DMS53 treated with DMSO at 0.1 percent for 48 hours (cell line): ENCODE measurements around the gene NT5M.
"Not testable (repeated sequence)": the region's sequence is repeated elsewhere in the genome, so short reads cannot be mapped to it uniquely, and the experiment has no call there.

Experiments used
- DNase-seq: peaks from one replicate; lab custom pipeline; 2025; ENCODE audit not compliant: unreplicated experiment; lab: John Stamatoyannopoulos, UW

NT5M gene

DNA sequence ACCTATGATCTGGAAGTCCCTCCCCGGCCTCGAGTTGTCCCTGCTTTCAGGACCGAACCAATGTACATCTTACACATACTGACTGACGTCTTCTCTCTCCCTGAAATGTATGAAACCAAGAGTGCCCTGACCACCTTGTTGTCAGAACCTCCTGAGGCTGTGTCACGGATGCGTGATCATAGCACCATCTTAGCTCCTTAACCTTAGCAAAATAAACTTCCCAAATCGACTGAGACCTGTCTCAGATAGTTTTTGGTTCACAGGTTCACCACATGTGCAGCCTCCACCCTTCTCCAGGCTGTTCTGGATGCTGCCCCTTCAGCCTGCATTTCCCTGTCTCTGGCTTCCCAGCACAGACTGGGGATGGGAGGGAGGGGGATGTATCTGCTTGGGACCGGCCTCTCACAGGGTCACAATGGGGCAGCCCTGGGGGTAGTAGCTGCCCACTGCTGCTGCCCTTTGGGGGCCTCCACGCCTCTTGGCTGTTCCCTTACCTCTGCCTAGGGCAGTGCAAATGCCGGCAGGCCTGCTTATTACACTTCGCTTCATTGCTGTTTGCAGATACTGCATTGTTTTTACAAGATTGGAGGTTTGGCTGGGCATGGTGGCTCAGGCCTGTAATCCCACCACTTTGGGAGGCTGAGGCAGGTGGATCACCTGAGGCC lies 69.8 kb downstream of the NT5M start:
- no peak for DNase-seq

DNA sequence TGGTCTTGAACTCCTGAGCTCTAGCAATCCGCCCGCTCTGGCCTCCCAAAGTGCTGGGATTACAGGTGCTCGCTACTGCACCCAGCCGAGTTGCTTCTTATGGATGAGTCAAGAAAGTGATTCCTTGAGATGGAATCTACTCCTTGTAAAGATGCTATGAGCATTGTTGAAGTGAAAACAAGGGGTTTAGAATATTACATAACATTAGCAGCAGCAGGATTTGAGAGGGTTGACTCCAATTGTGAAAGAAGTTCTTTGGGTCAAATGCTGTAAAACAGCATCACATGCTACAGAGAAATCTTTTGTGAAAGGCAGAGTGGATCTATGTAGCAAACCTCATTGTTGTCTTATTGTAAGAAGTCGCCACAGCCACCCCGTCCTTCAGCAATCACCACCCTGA lies 72.7 kb downstream of the NT5M start:
- no peak for DNase-seq

DNA sequence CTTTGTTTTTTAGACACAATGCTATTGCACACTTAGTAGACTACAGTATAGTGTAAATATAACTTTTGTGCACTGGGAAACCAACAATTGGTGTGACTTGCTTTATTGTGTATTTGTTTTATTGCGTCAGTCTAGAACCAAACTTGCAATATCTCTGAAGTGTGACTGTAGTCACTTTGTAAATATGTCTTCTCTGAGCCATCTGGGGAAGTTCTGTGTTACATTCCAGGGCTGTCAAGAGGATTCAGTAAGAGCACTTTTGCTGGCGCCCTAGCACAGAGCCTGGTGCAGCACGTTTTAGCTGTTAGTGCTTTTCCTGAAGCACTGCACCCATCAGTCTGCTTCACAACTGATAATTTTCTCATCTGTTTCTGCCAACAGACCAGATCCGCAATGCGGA lies 73.2 kb downstream of the NT5M start:
- DNase-seq, result peak; percentile 45

DNA sequence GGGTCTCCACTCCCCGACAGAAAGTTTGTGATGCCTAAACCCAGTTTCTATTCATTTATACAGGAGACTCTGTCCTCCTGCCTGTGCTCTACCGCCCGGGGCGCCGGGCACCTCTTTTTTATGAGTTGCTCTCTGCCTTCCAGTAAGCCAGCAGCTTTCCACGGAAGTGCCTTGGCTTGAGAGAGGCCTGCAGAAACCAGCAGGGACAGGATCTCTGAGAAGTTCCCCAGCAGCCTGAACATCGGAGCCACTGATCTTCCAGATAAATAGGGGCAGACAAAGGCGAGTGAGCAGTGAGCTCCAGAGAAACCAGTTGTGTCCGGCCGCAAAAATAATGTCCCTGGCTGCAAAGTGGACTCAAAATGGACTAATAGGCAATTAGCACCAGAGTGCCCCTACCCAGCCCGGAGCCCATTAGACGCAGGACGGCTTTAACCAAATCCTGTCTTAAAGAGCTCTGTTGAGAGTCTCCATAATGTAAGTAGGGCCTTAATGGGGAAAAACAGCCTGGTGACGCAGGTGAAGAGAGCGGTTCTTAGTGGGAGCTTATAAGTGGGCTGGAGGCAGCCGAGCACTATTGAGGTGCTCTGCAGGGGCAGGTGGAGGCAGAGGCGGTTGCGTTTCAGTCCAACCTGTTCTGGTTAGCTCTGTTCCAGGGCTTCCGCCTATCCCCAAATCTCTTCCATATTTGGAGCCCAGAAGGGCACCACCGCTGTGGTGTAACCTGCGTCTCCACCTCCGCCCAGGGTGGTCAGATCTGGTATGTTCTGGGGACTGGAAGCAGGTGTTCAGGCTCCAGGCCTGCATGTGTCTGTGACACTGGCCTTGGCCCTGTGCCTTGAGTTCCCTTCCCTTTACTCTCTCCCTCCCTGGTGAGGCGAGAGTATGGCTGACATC lies 74.1 kb downstream of the NT5M start:
- no peak for DNase-seq

DNA sequence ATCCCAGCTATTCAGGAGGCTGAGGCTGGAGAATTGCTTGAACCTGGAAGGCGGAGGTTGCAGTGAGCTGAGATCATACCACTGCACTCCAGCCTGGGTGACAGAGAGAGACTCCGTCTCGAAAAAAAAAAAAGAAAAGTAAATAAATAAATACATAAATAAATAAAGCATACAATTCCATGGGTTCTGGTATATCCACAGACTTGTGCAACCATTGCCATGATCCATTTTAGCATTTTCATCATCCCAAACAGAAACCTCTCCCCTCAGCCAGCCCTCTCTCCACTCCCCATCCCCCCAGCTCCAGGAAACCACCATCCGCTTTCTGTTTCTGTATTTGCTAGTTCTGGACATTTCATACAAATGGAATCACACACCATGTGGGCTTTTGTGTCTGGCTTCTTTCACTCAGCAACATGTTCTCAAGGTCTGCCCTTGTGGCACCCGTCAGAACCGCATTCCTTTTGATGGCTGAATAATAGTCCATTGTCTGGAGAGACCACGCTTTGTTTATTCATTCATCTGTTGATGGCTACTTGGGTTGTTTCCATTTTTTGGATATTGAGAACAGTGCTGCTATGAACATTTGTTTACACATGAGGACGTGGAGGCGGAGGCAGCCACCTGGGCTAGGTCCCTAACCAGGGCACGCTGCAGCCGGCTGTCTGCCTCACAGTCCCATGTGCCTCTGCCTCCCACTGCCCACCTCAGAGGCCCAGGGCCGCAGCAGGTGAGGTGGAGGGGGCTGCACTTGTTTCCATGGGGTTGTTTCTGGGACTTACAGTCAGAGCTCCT lies 76.2 kb downstream of the NT5M start:
- no peak for DNase-seq

DNA sequence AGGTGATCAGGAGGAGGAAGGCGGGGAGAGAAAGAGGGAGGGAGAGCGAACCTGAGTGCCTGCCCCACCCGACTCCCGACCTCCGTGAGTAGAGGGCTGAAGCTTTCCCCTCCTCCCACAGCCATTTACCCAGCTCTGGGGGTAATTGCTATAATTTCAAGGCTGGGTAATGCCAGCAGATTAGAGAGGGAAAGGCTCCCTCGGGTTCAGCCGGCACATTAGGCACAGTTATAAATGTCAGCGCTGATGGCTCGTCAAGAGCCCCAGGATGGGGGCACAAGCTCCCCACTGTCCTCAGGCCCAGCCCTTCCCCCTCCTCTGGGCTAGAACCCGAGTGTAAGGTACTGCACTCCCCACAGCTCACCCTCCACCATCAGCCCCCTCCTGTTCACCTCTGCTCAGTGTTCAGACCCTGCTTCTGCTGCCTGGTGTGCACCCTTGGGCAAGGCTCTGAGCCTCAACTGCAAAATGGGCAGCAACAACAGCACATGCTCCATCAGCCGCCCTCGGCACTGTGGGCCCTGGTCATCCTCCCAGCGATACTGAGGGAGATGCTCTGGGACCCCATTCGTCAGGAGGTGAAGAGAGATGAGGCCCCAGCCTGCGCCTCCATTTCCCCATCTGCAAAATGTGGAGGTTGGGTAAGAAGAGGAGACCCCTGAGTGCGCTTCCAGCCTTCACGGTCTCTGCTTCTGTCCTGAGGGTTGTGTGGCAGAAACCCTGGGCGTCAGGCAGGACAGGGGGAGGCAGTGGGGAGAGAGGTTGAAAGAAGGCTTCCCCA lies 77.2 kb downstream of the NT5M start:
- no peak for DNase-seq

DNA sequence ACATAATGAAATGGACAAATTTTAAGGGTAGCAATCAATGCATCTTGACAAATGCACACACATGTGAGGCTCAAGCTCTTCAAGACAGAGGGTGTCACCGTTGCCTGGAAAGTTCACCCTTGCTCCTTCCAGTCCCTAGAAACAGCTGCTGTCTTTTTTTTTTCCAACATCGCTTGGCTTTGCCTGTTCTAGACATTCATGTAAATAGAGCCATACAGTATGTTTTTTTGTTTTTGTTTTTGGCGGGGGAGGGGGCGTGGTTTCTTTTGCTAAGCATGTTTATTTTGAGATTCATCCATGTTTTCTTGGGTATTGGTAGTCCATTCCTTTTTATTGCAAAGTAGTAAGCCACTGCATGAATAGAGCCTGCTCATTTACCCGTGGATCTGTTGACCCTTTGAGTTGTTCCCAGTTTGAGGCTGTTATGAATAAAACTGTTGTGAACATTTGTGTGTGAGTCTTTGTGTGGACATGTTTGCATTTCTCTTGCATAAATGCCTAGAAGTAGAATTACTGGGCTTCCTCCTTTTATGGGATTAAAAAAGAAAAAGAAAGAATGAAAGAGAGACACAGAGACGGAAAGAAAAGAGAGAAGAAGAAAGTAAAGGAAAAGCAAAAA lies 78.4 kb downstream of the NT5M start:
- no peak for DNase-seq

DNA sequence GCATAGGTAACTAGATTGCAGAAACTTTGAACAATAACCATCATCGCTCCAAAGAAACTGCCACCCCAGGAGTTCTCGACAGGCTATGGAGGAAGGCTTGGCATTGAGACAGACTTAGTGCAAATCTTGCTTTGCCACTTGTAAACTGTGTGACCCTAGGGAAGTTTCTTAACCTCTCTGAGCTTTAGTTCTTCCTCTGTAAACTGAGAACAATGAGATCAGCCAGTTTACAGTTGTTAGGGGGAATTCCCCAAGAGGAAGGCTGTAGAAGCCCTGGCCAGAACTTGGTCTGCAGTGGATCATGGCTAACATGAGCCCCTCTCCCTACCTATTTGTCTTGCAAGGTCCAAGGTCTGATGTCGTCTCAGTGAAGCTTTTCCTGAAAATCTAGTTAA lies 78.9 kb downstream of the NT5M start:
- no peak for DNase-seq

DNA sequence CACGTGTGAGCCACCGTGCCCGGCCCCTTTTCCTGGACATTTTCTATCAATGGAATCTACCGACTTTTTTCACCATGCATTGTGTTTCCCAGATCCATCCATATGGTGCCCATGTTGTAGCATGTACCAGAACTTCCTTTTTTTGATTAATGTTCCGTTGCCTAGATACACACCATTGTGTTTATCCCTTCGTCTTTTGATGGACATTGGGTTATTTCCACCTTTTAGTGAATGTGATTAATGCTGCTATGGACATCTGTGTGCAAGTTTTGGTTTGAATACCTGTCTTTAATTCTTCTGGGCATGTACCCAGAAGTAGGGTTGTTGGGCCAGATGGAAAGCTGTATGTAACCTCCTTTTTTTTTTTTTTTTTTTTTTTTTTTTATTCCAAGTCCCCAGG lies 79.8 kb downstream of the NT5M start:
- DNase-seq, result no peak

DNA sequence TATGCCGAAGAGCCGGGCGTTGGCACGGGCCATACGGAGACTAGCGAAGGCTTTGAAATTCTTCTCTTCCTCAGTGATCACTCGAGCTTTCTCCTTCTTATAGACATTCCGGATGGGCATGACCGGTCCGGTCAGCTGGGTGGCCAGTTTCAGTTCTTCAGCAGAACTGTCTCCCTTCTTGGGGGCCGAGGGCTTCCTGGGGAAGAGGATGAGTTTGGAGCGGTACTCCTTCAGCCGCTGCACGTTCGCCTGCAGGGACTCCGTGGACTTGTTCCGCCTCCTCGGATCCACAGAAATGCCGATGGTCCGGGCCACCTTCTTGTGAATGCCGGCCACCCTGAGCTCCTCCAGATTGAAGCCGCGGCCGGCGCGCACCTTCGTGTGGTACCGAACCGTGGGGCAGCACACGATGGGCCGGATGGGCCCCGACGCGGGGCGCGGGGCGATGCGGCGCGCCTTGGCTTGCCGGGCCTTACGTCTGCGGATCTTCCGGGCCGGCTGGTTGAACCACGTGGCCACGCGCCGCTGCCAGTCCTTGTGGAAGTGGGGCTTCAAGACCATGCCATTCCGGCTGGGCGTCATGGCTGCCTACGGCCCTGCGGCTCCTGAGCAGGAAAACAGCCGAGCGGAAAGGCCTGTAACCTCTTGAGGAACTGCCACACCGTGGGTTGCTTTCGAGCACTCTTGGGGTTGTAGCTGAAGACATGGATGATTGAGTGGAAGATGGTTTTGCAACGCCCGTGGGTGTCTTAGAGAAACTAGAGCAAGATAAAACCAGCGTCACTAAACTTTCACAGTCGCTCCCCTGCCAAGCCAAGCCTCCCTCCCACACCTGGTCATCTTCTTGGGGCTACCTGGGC lies 80.5 kb downstream of the NT5M start:
- not testable (repeated sequence) for DNase-seq

DNA sequence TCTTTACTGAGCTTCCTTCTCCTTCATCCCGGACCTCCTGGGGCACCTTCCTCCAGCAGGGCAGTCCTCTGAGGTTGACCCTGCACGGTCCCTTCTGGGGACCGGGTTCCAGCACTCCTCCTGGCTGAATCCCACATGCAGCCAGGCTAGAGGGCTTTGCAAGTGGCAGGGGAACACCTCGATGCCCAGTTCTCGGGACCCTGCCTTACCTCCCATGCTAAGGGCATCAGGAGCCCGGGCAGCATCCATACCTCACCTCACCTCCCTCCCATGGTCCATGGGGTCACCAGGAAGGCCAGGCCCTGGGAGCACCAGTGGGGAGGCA lies 81.1 kb downstream of the NT5M start:
- DNase-seq, result no peak

DNA sequence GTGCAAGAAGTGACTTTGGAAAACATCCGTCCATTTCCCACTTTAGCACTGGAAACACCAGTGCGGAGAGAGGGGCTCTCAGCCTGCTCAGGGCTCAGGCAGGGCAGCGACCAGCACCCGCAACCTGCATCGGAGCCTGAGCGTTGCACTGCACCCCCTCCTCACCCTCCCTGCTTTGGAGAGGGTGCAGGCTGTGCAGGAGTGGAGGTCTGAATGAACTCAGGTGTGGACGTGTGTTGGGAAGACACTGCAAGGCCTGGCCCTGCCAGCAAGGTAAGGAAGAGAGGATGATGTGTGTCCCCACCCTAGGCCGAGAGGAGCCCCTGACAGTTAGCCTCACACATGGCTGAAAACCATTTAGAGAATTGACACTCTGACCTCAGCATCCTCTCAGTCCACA lies 81.8 kb downstream of the NT5M start:
- DNase-seq, result no peak

DNA sequence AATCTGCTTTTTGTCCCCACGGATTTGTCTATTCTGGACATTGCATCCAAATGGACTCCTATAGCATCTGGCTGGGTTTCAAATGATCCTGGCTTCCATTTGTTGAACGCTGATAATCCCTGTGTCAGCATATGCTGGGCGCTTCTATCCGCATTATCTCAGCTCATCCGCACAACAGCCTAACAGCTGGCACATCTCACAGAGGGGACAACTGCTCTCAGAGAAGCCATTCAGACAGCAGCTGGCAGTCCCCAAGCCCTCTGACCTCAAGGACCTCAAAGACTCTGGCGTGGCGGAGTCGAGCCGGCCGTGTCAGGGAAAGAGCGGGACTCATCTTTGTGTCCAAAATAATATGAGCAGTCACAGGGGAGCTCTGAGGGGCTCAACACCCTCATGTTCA lies 82.3 kb downstream of the NT5M start:
- no peak for DNase-seq

DNA sequence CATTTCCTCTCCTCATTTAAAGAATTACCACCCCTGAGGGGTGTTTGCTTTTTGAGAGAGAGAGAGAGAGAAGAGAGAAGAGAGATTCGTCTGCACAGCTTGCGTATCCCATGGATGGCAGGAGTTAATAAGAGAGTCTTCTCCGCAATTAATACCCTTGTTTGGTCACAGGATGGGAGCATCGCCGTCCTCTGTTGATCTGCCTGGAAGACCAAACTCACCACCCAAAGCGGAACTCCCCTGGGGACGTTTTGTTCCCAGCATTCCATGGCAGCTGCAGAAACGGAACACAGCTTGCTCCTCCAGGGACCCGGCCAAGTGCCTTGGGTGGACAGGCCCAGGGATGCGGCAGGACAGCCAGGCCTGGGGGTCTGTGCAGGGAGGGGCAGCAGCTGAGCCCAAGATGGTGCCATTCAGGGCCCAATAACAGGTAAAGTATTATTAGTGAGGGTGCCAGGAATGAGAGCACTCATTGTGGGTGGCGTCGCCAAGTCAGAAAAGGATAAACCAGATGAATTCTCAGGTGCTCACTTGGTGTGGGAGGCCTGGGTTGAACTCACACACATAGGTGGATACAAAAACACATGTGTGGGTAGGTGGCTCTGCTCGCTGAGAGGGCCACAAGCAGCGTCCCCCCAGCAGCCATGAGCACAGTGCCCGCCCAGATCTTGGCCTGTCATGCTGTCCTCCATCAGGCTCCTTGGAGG lies 83.1 kb downstream of the NT5M start:
- DNase-seq, result no peak

DNA sequence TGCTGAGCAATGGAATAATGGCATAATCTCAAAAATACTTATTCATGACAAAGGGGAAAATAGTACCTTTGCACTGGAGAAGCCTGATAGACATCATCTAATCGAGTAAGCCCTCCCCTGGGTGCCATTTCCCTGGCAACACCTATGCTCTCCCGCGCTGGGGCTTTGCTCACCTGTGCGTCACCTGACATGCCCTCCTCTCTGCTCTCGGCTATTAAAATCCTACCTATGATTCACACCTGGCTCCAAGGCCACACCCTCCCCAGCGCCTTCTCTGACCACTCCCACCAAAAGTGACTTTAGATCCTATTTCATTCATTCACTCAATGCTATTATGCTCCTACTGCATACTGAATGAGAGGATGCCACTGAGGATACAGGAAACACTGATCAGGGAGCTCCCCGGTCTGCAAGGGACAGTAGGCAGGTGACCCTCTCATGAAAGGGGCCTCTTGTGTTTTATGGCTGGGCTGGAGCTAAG lies 83.9 kb downstream of the NT5M start:
- DNase-seq, result peak; percentile 61

DNA sequence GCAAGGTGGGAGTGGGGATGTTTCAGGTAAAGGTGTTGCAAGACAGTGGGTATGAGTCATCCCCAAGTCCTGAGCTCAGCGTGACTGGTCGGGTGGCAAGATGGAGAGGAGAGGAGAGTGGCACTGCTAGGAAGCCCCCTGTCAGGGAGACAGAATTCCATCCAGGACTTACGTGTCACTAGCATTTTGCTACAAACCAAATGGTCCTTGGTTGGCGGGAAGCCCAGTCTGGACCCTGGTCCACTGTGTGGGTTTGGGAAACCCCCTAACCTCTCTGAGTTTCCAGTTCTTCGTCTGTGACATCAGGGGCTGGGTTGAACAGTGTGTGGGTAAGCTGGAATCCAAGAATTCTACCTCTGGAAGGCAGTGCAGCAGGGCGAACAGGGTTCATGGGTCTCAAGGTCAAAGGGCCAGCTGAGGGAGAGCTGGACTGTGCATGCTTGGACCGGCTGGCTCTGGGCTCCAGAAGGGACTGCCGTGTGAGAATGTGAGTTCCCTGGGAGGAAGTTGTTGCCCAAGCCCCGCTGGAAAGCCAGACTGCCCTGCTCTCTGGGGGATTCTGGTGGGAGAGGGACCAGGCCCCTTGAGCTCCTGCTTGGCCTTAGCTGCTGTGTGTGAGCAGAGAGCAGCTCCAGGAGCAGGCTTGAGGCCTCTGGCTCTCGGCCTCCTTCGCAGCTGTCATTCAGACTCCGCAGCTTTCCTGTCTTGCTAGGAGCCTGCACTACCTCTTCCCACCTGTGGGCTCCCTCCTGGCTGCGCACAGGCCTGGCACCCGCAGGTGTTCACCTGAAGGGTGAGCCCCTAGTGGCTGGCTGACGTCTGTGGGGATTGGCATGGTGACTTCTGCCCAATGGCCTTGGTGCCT lies 84.6 kb downstream of the NT5M start:
- peak; percentile 79 for DNase-seq

DNA sequence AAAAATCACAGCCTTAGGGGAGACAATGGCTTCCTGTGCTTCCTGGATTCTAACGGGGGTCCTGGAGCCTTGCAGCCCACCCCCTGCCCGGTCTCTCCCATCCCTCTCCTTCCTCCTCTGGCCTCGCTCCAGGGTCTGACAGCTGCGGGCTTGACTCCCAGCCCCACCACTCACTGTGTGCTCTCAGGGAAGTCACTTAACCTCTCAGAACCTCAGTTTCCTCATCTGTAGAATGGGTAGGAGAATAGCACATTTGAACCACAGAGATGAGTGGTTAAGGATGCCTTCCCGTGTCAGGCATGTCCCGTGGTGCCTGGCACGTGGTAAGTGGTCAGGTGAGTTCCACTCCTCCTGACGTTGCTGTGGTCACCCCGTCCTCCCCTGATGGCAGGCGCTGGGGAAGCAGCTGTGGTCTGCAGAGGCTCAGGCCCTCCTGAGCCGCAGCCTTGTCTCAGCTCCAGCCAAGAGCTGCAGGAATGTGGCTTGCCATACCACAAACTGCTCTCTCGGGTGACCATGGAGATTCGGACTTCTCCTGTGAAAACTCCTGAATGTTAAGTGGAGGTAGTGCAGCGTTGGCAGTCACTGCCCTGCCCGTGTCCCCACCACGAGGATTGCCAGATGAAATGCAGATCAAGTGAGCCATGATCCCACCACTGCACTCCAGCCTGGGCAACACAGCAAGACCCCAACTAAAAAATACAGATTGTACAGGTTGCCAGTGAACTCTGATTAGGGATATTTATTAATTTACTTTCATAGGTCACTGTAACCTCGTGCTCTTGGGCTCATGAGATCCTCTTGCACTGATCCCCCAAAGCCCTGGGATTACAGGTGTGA lies 85.7 kb downstream of the NT5M start:
- DNase-seq, result no peak
